SH-SY5Y (cell line): Measurements from ENCODE around the gene AXIN1.

ENCODE experiments used
- GATA2 ChIP-seq: IDR thresholded peaks from 2 replicates; pipeline ENCODE4 v1.6.1; 2011; ENCODE audit warnings: mild to moderate bottlenecking, low read depth, low read length
- GATA3 ChIP-seq: IDR thresholded peaks from 2 replicates; pipeline ENCODE4 v1.6.1; 2011; ENCODE audit warnings: low read depth, mild to moderate bottlenecking, low read length, moderate library complexity

The AXIN1 gene

DNA sequence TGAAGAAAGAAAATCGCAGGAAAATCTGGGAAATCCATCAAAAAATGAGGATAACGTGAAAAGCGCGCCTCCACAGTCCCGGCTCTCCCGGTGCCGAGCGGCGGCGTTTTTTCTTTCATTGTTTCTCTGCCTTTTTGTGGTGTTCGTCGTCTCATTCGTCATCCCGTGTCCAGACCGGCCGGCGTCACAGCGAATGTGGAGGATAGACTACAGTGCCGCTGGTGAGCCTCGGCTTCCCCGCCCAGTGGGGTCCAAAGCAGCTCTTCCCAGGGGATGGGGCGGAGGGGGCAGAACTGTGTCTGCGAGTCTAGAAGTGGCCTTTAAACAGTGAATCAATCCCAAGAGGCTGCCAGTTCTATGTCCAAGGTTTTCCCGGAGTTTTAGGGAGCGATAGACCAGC lies 98.1 kb downstream of the AXIN1 start:
- no peak for TF ChIP-seq GATA3
- no peak for TF ChIP-seq GATA2

- TF ChIP-seq GATA3 (no peak), GATA2 (no peak)
Measured at GRCh38 chr16:253833-254232, 98.7 kb downstream of the AXIN1 start.

GRCh38 chr16:252366-253337 lies 99.9 kb downstream of the AXIN1 start:
- TF ChIP-seq GATA3 (no peak), GATA2 (no peak)

GRCh38 chr16:249431-249830 lies 103.1 kb downstream of the AXIN1 start:
- TF ChIP-seq GATA2: no peak
- TF ChIP-seq GATA3: no peak

GRCh38 chr16:247027-247426 lies 105.5 kb downstream of the AXIN1 start:
- no peak for TF ChIP-seq GATA2
- no peak for TF ChIP-seq GATA3

DNA sequence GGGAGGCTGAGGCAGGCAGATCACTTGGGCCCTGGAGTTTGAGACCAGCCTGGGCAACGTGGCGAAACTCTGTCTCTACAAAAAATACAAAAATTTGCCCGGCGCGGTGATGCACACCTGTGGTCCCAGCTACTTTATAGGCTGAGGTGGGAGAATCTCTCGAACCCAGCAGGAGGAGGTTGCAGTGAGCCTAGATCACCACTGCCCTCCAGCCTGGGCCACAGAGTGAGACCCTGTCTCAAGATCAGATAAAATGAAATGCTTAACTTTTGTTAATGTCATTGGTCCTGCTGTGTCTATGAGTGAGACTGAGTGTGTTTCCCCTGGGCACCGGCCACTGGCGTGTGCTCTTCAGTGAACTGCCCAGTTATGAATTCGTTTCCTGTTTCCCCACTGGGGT lies 107.4 kb downstream of the AXIN1 start:
- no peak for TF ChIP-seq GATA3
- TF ChIP-seq GATA2: no peak

GRCh38 chr16:243348-243747 lies 109.2 kb downstream of the AXIN1 start:
- TF ChIP-seq GATA2 (no peak), GATA3 (no peak)

DNA sequence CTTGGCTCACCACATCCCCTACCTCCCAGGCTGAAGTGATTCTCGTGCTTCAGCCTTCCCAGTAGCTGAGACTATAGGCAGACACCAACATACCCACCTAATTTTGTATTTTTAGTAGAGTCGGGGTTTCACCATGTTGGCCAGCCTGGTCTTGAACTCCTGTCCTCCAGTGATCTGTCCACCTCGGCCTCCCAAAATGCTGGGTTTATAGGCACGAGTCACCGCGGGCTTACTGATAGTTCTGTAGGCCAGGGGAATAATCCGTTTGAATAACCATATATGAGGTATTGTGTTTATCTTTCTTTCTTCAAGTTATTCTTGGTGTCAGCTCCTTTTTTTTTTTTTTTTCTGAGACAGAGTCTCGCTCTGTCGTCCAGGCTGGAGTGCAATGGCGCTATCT lies 110.2 kb downstream of the AXIN1 start:
- TF ChIP-seq GATA3: no peak
- no peak for TF ChIP-seq GATA2

DNA sequence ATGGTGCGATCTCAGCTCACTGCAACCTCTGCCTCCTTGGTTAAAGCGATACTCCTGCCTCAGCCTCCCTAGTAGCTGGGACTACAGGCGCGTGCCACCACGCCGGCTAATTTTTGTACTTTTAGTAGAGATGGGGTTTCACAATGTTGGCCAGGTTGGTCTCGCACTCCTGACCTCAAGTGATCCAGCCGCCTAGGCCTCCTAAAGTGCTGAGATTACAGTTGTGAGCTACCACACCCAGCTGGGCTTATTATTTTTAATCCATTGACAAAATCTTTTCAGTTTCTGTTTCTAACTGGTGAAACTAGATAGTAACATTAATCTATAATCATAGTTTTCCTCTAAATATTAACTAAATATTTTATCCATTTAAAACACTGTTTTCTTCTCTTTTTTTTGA lies 112.0 kb downstream of the AXIN1 start:
- TF ChIP-seq GATA2 (no peak), GATA3 (no peak)

- TF ChIP-seq GATA2 (no peak), GATA3 (no peak)
Measured at GRCh38 chr16:239948-240277, 112.6 kb downstream of the AXIN1 start.
